H1 (cell line): ENCODE data around the gene TOP1. TPM values are rescaled to one million over a fixed set of nuclear protein-coding genes. Genes with fewer than 3 reads are reported as not detected.

Experiments
- CTCF ChIA-PET: fragments of 300-600 bp; sonication (Branson Sonifier 250); formaldehyde crosslinking; loops from one replicate; lab custom pipeline; 2021; ENCODE audit not compliant: partially characterized antibody; lab: Charles Lee
- POLR2A ChIA-PET: fragments of 300-600 bp; sonication (Branson Sonifier 250); formaldehyde crosslinking; loops from one replicate; lab custom pipeline; 2021; ENCODE audit warnings: inconsistent platforms; ENCODE audit not compliant: partially characterized antibody; lab: Charles Lee
- DNase-seq, 2 experiments: peaks; one replicate each; pipeline versions ENCODE4 v3.0.0 to v3.0.0-alpha.2; 2010 to 2022; ENCODE audit warnings: low spot score in 2 of 2, low read depth in 1 of 2, mixed read lengths in 1 of 2
- FAIRE-seq: peaks from 2 replicates; lab custom pipeline; 2011; peaks lifted over from hg19 to GRCh38; lab: Jason Lieb, UNC
- H2AFZ ChIP-seq: 2 replicates; pipeline ENCODE4 v1.8.1; 2012; ENCODE audit warnings: low read length, inconsistent platforms
- H2AK5ac ChIP-seq: 2 replicates; pipeline ENCODE4 v1.6.1; 2013; ENCODE audit warnings: low read depth, low read length
- H2BK120ac ChIP-seq: replicated peaks from 2 replicates; pipeline ENCODE3; 2013; ENCODE audit warnings: low read depth, low read length, inconsistent platforms
- H2BK12ac ChIP-seq: 2 replicates; pipeline ENCODE4 v1.6.1; 2013; ENCODE audit warnings: low read depth, low read length
- H2BK15ac ChIP-seq: 2 replicates; pipeline ENCODE4 v1.6.1; 2013; ENCODE audit warnings: low read length
- H2BK20ac ChIP-seq: 2 replicates; pipeline ENCODE4 v1.6.1; 2013; ENCODE audit warnings: low read length
- H2BK5ac ChIP-seq: 2 replicates; pipeline ENCODE4 v1.6.1; 2013; ENCODE audit warnings: low read depth, low read length
- H3K14ac ChIP-seq: 2 replicates; pipeline ENCODE4 v1.6.1; 2013; ENCODE audit warnings: inconsistent platforms; ENCODE audit not compliant: insufficient read length
- H3K18ac ChIP-seq: 2 replicates; pipeline ENCODE4 v1.6.1; 2013; ENCODE audit warnings: low read length; ENCODE audit errors: extremely low read depth
- H3K23ac ChIP-seq: 2 replicates; pipeline ENCODE4 v1.6.1; 2013; ENCODE audit warnings: inconsistent platforms; ENCODE audit not compliant: insufficient read length
- H3K23me2 ChIP-seq: 2 replicates; pipeline ENCODE4 v1.6.1; 2013; ENCODE audit warnings: low read depth, low read length
- H3K27ac ChIP-seq: 2 replicates; pipeline ENCODE4 v1.6.1; 2011; ENCODE audit warnings: low read depth, low read length, inconsistent platforms
- H3K27me3 ChIP-seq, 4 experiments: replicated peaks in 1 of 4; 1 replicate in 1 of 4; 2 replicates in 3 of 4; pipeline versions ENCODE4 v1.6.1 to v1.8.1; 2011 to 2013; ENCODE audit warnings: low read length in 3 of 4, mild to moderate bottlenecking in 3 of 4, inconsistent platforms in 2 of 4, mixed read lengths in 2 of 4, moderate library complexity in 1 of 4; ENCODE audit not compliant: control insufficient read depth in 3 of 4, insufficient read depth in 3 of 4; ENCODE audit errors: extremely low read depth in 1 of 4
- H3K36me3 ChIP-seq, 4 experiments: 2 replicates each; pipeline versions ENCODE4 v1.6.1 to v1.8.1; 2011 to 2013; ENCODE audit warnings: mild to moderate bottlenecking in 4 of 4, low read length in 3 of 4, moderate library complexity in 2 of 4, control low read depth in 1 of 4, inconsistent platforms in 1 of 4; ENCODE audit not compliant: insufficient read depth in 4 of 4, control insufficient read depth in 2 of 4
- H3K4ac ChIP-seq: replicated peaks from 2 replicates; pipeline ENCODE3; 2013; ENCODE audit warnings: low read length, low read depth, mixed read lengths, inconsistent platforms; ENCODE audit not compliant: insufficient read length
- H3K4me1 ChIP-seq, 4 experiments: replicated peaks in 1 of 4; 1 replicate in 1 of 4; 2 replicates in 3 of 4; pipeline versions ENCODE4 v1.6.1 to v1.8.1; 2011 to 2013; ENCODE audit warnings: low read length in 3 of 4, inconsistent platforms in 2 of 4, mixed read lengths in 1 of 4; ENCODE audit not compliant: insufficient read depth in 4 of 4, control insufficient read depth in 3 of 4
- H3K4me2 ChIP-seq, 2 experiments: 2 replicates each; pipeline versions ENCODE4 v1.6.1 to v1.8.1; 2011 to 2013; ENCODE audit warnings: low read depth in 2 of 2, low read length in 2 of 2, control low read depth in 1 of 2, inconsistent platforms in 1 of 2, mild to moderate bottlenecking in 1 of 2; ENCODE audit not compliant: insufficient read depth in 1 of 2
- H3K4me3 ChIP-seq, 4 experiments: fragments of 200-600, 300-600 bp in 1 of 4; sonication (generic), shearing (Covaris generic), sonication (Bioruptor Twin) in 1 of 4; 2 replicates each; pipeline versions ENCODE4 v1.5.1 to v1.8.1; 2011 to 2016; ENCODE audit warnings: low read length in 4 of 4, low read depth in 3 of 4, control low read depth in 2 of 4, inconsistent platforms in 2 of 4, mild to moderate bottlenecking in 2 of 4, mixed read lengths in 1 of 4, moderate library complexity in 1 of 4; ENCODE audit not compliant: insufficient read depth in 2 of 4; ENCODE audit errors: extremely low read depth in 1 of 4
- H3K56ac ChIP-seq: replicated peaks from 2 replicates; pipeline ENCODE3; 2013; ENCODE audit warnings: low read depth, mild to moderate bottlenecking, mixed read lengths, low read length, inconsistent platforms; ENCODE audit not compliant: insufficient read length
- H3K79me1 ChIP-seq: 2 replicates; pipeline ENCODE4 v1.6.1; 2013; ENCODE audit warnings: low read depth, low read length, control low read depth
- H3K79me2 ChIP-seq, 2 experiments: 2 replicates each; pipeline versions ENCODE4 v1.6.1 to v1.8.1; 2012 to 2013; ENCODE audit warnings: low read length in 2 of 2, mild to moderate bottlenecking in 2 of 2, inconsistent platforms in 1 of 2; ENCODE audit not compliant: insufficient read depth in 2 of 2, control insufficient read depth in 1 of 2
- H3K9ac ChIP-seq, 4 experiments: replicated peaks in 1 of 4; 1 replicate in 1 of 4; 2 replicates in 3 of 4; pipeline versions ENCODE4 v1.6.1 to v1.8.1; 2011 to 2013; ENCODE audit warnings: low read depth in 3 of 4, low read length in 3 of 4, control low read depth in 2 of 4, mild to moderate bottlenecking in 2 of 4, moderate library complexity in 2 of 4, inconsistent platforms in 1 of 4; ENCODE audit errors: extremely low read depth in 1 of 4
- H3K9me3 ChIP-seq, 2 experiments: 2 replicates each; pipeline versions ENCODE4 v1.6.1 to v1.8.1; 2012 to 2013; ENCODE audit warnings: mild to moderate bottlenecking in 2 of 2, moderate library complexity in 2 of 2, control low read depth in 1 of 2, inconsistent platforms in 1 of 2, low read depth in 1 of 2, low read length in 1 of 2, mixed read lengths in 1 of 2; ENCODE audit not compliant: insufficient read depth in 2 of 2
- H4K20me1 ChIP-seq, 2 experiments: replicated peaks in 1 of 2; 2 replicates each; pipeline versions ENCODE3 to v1.8.1; 2011 to 2013; ENCODE audit warnings: inconsistent platforms in 2 of 2, low read length in 2 of 2, mild to moderate bottlenecking in 1 of 2; ENCODE audit not compliant: insufficient read depth in 2 of 2, control insufficient read depth in 1 of 2
- H4K5ac ChIP-seq: 2 replicates; pipeline ENCODE4 v1.6.1; 2013; ENCODE audit warnings: low read length, low read depth, mixed read lengths, inconsistent platforms; ENCODE audit not compliant: insufficient read length
- H4K8ac ChIP-seq: 2 replicates; pipeline ENCODE4 v1.8.0; 2013; ENCODE audit warnings: mild to moderate bottlenecking, moderate library complexity, low read length, inconsistent platforms; ENCODE audit not compliant: insufficient read depth; ENCODE audit errors: extremely low read depth
- H4K91ac ChIP-seq: replicated peaks from 2 replicates; pipeline ENCODE3; 2013; ENCODE audit warnings: low read length, mixed read lengths, inconsistent platforms; ENCODE audit not compliant: insufficient read length
- ASH2L ChIP-seq: fragments of 200-600, 300-600 bp; sonication (generic); IDR thresholded peaks from one replicate; pipeline ENCODE4 v1.7.1; 2017; ENCODE audit warnings: low read length
- KDM1A ChIP-seq: fragments of 200-600, 300-600 bp; sonication (generic); IDR thresholded peaks from 2 replicates; pipeline ENCODE4 v1.7.1; 2016; ENCODE audit warnings: mild to moderate bottlenecking, low read length, borderline replicate concordance
- POLR2A ChIP-seq, 2 experiments: IDR thresholded peaks; 1 replicate in 1 of 2; 2 replicates in 1 of 2; pipeline ENCODE4 v1.6.1; 2011; ENCODE audit warnings: low read depth in 2 of 2, low read length in 2 of 2, mild to moderate bottlenecking in 2 of 2; ENCODE audit errors: control extremely low read depth in 1 of 2
- SUZ12 ChIP-seq: fragments of 200-600 bp; sonication (generic); IDR thresholded peaks from 2 replicates; pipeline ENCODE4 v1.6.1; 2012; ENCODE audit warnings: mild to moderate bottlenecking, inconsistent platforms, low read length, moderate library complexity, mixed read lengths
- WGBS, 2 experiments: shearing (Covaris generic) in 1 of 2; methylation state at CpG; one replicate each; pipeline versions ENCODE4 v1.1.6 to v1.1.7; 2013 to 2015; ENCODE audit warnings: low lambda C conversion rate in 2 of 2, mixed read lengths in 2 of 2, inconsistent platforms in 1 of 2, low coverage in 1 of 2, missing lambda C conversion rate in 1 of 2; ENCODE audit not compliant: insufficient replicate concordance in 2 of 2, insufficient coverage in 1 of 2, insufficient read length in 1 of 2; ENCODE audit errors: extremely low coverage in 1 of 2, missing lambda C conversion rate in 1 of 2; 5-methylcytosine and 5-hydroxymethylcytosine counted together
- polyA plus RNA-seq, 7 experiments: library from polyadenylated mRNA; depleted of rRNA in 3 of 7; stranded (reverse) in 5 of 7; unstranded in 2 of 7; fragments of >200 nt in 5 of 7; fragments of 200-250 nt in 2 of 7; gene quantifications; 1 replicate in 5 of 7; 2 replicates in 1 of 7; 4 replicates in 1 of 7; pipeline versions ENCODE4 v1.2.1 to v1.2.3, GENCODE V29; 2011 to 2013; ENCODE audit warnings: missing spikeins in 2 of 7, mixed read lengths in 2 of 7
- total RNA-seq: library from RNA; stranded (reverse); fragmentation: NEBNext Ultra II Directional; extraction: Animal tissue kit (Norgen Biotek cat#: 25700); gene quantifications from 2 replicates; pipeline ENCODE4 v1.2.1, GENCODE V29; 2021

TOP1 gene
- total and polyA plus RNA-seq, 2 of the 8 experiments (the other 6 are each of a cell fraction or from before 2014, with no cell fraction given) = 7.4 to 108 TPM

- no peak overlapping the region for H2AFZ ChIP-seq
- no peak overlapping the region for H3K4ac ChIP-seq
- H2AK5ac ChIP-seq = no peak overlapping the region
- peaks cover 2% of the 10 kb centered on the region for H3K23me2 ChIP-seq
- POLR2A ChIA-PET = interaction anchor here (1.2 to 2.0 kb wide), 3 partner anchors 12 to 50 kb away, joined by 3 to 6 read pairs (median 3); partner anchors contain the start of gene PLCG1
- no peak for TF ChIP-seq SUZ12
- peak in 1 of 2 experiments; percentile 62; a peak in 1 of 3 replicates for TF ChIP-seq POLR2A (IDR thresholded peaks at IDR 0.05; ENCODE audit: control extremely low read depth in 1 of 2, low read depth in 2 of 2, low read length in 2 of 2)
- TF ChIP-seq KDM1A = no peak
- TF ChIP-seq ASH2L = no peak
- TF ChIP-seq, all 59 proteins: peak for 1
- Histone ChIP-seq H3K27ac (no peak overlapping the region), H3K14ac (no peak overlapping the region), H2BK20ac (no peak overlapping the region), H4K8ac (no peak overlapping the region), H2BK5ac (no peak overlapping the region), H3K4me2 (no peak overlapping the region), H3K36me3 (peaks cover 9 to 48% (median 27%) of the 10 kb centered on the region in 4 experiments; a peak in 6 of 8 replicates), H3K27me3 (no peaks in the 10 kb centered on the region), H3K9me3 (0 out of 4 replicates have a peak, but pooled peaks cover 0 to 2% of the 10 kb centered on the region in 2 experiments), H3K23ac (no peak overlapping the region), H2BK120ac (no peak overlapping the region), H2BK12ac (no peak overlapping the region), H3K79me1 (no peaks in the 10 kb centered on the region), H4K91ac (no peak overlapping the region), H3K9ac (no peak overlapping the region), H3K4me3 (no peak overlapping the region), H3K4me1 (no peaks in the 10 kb centered on the region), H3K18ac (no peak overlapping the region), H3K56ac (no peak overlapping the region), H4K20me1 (no peaks in the 10 kb centered on the region), H3K79me2 (no peaks in the 10 kb centered on the region), H4K5ac (no peak overlapping the region), H2BK15ac (no peak overlapping the region)
- FAIRE-seq (no peak), DNase-seq (no peak)
- CTCF ChIA-PET = interaction anchor here (0.6 to 3.0 kb wide), 4 partner anchors 9 to 215 kb away, joined by 3 to 10 read pairs (median 3); partner anchors contain the start of gene LPIN3
- 89% methylated on average over 6 of the region's 6 CpGs; no CpG with 5 or more reads in 1 of the 2 experiments for WGBS, 2 experiments
These were observed 97.2 kb downstream of the TOP1 start for GRCh38 chr20:41125530-41126457.
